IPS-NIHi11 (cell line): ENCODE data around the gene MYO15A.
A peak's percentile ranks its signal among the peaks of the same experiment; 100 is the strongest.

Source experiments
- DNase-seq: peaks from one replicate; pipeline ENCODE4 v3.0.0; 2012; ENCODE audit warnings: mixed read lengths, low spot score

Gene MYO15A

GRCh38 chr17:18136357-18136756 lies 27.8 kb downstream of the MYO15A start:
- DNase-seq = no peak

GRCh38 chr17:18138065-18138749 lies 29.7 kb downstream of the MYO15A start:
- DNase-seq = no peak

- no peak for DNase-seq
Observed at GRCh38 chr17:18139092-18139491, 30.5 kb downstream of the MYO15A start.

GRCh38 chr17:18139498-18139897 lies 30.9 kb downstream of the MYO15A start:
- no peak for DNase-seq

GRCh38 chr17:18139949-18140348 lies 31.4 kb downstream of the MYO15A start:
- peak; percentile 50 for DNase-seq

GRCh38 chr17:18140648-18141047 lies 32.1 kb downstream of the MYO15A start:
- no peak for DNase-seq

GRCh38 chr17:18141210-18141803 lies 32.8 kb downstream of the MYO15A start:
- peak; percentile 52 for DNase-seq

GRCh38 chr17:18142417-18142816 lies 33.9 kb downstream of the MYO15A start:
- no peak for DNase-seq

- DNase-seq = peak; percentile 64
Observed at GRCh38 chr17:18143044-18143936, 34.7 kb downstream of the MYO15A start.

GRCh38 chr17:18144261-18144660 lies 35.7 kb downstream of the MYO15A start:
- DNase-seq = no peak

GRCh38 chr17:18144855-18145254 lies 36.3 kb downstream of the MYO15A start:
- DNase-seq = no peak

GRCh38 chr17:18145811-18146210 lies 37.3 kb downstream of the MYO15A start:
- DNase-seq = no peak

GRCh38 chr17:18146259-18146658 lies 37.7 kb downstream of the MYO15A start:
- DNase-seq = no peak

GRCh38 chr17:18146980-18147379 lies 38.4 kb downstream of the MYO15A start:
- DNase-seq = no peak

GRCh38 chr17:18148586-18148985 lies 40.0 kb downstream of the MYO15A start:
- DNase-seq = no peak

- no peak for DNase-seq
Observed at GRCh38 chr17:18151290-18151689, 42.7 kb downstream of the MYO15A start.

GRCh38 chr17:18155179-18155578 lies 46.6 kb downstream of the MYO15A start:
- no peak for DNase-seq

- DNase-seq = no peak
Observed at GRCh38 chr17:18156171-18156975, 47.8 kb downstream of the MYO15A start.

GRCh38 chr17:18156976-18157280 lies 48.4 kb downstream of the MYO15A start:
- no peak for DNase-seq

GRCh38 chr17:18157354-18157985 lies 48.9 kb downstream of the MYO15A start:
- no peak for DNase-seq

GRCh38 chr17:18158022-18158600 lies 49.6 kb downstream of the MYO15A start:
- DNase-seq = peak; percentile 91
